Stimulated activated naive CD8-positive, alpha-beta T cell treated with anti-CD3 and anti-CD28 coated beads, Interleukin-15, Interleukin-2, amounts not matched to agents 100 U/mL and 50 U/mL, for 24 hours (primary cell): ENCODE results near the gene TAF7L.

Source experiments
- ATAC-seq: fragments of 150-1000 bp; cut with Tn5 transposase; one replicate; pipeline ENCODE4 v1.10.0; 2021
- DNase-seq: peaks from one replicate; pipeline ENCODE4 v3.0.0; 2021

Gene TAF7L

DNA sequence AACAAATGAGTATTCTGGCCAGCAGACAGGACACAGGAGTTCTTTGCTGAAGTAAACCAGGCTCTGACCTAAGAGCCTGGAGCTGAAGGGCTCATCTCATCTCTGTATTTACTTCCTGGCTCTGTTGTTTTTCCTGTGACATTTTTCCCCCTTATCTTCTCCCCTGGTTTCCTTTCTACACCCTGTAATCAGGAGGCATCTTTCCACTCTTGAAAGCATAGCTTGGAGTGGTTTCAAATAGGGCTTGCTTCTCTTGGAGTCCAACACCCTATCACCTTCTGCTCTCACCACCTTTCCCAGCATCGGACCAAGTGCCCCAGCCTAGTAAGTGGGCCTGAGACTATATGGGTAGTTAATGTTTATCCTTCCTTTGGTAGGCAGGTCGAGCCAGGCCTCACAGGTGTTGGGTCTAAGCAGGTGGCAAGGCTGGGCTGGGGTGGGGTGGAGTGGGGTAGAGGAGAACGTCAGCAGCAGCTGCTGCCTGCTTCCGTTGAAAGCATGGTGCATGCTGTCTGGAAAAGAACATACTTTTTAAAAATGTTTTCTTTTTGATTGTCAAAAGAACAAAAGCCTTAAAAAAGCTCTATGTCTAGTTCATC, 70.4 kb downstream of the TAF7L start:
- DNase-seq (no peak), ATAC-seq (no peak)

- ATAC-seq (no peak), DNase-seq (peak; percentile 7)
Observed at GRCh38 chrX:101219864-101220346, 71.2 kb downstream of the TAF7L start.

DNA sequence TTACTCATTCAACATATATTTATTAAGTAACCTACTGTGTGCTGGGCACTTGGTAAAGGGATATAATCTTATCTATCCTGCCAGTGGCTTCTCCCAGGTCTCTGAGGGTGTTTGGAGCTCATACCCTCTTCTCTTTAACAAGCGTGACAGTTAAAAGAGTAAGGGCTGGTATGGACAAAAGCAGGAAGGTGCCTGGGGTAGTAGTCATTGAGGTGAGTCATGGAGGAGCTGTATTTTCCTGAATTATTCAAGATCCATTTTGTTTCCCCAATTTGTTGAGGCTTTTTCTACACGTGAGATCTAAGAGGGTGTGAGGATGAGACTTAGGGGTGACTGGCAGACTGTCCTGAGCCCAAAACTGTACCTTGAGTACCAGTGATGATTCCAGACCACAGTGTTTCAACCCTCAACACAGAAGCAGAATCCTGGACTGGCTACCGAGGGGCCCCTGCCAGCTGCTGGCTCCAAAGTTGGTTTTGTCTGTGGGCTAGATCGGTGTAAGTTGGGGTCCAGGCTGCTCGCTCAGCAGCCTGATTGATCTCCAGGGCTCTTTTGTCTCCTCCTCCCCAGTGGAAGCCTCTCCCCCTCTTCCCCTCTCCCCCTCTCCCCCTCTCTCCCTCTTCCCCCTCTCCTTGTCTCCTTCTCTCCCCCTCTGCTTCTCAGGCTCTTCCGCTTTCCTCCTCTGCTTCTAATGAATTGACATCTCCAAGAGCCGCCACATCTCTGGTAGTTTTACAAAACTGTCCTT, 71.8 kb downstream of the TAF7L start, which contains the start of gene DRP2:
TSS of gene DRP2 (plus strand) at position 671 of the 748 bp plus-strand sequence. CDS start 11,862 bp downstream, outside the sequence.
- ATAC-seq, result no peak
- no peak for DNase-seq
